GM21717 (cell line): Measurements from ENCODE around the gene ZNF664.
A peak's percentile ranks its signal among the peaks of the same experiment; 100 is the strongest.

ENCODE experiments used
- ATAC-seq: cut with Tn5 transposase; IDR thresholded peaks from one replicate; pipeline ENCODE4 v1.9.1; 2021; ENCODE audit warnings: mild to moderate bottlenecking, moderate library complexity; ENCODE audit not compliant: unreplicated experiment

Gene ZNF664

DNA sequence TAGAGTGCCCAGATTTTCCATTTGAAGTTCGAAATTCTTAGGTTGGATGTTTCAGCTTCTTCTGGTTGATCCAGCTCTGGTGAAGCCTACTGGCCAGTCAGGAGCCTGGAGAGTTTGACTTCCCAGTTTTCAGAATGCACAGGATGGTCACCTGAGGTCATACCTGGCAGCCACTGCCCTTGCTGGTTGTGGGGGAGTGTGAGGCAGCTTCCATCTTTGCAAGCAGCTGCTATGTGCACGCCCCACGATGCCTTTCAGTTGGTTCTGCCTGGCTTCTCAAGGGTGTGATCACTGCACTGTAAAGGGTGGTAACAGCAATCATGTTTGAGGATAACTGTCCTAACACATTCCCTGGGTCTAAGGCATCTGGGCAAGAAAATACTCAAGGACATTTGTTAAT is 15.8 kb upstream of the ZNF664 start:
- no peak for ATAC-seq

GRCh38 chr12:123958462-123958861 is 14.6 kb upstream of the ZNF664 start:
- ATAC-seq: no peak

- ATAC-seq: no peak
Observed at GRCh38 chr12:123958876-123959275, 14.1 kb upstream of the ZNF664 start.

GRCh38 chr12:123960029-123960735 is 12.8 kb upstream of the ZNF664 start:
- ATAC-seq: no peak

DNA sequence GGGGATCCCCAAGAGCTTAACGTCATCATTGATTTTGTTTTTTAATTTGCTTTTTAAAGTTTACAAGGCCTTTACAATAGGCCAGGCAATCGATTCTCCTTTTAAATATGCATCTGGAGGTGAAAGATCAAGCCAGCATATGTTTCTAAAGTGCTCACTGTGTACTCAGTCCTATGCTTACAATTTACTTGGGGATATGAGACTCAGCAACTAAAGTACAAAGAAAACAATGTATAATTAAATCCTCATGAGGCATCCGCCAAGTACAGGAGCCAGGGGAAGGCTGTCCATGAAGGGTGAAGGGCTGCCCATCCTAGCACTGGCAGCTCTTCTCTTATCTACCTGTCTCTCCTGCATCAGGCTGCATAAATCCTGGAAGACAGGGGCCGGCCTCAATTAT is 12.2 kb upstream of the ZNF664 start:
- no peak for ATAC-seq

DNA sequence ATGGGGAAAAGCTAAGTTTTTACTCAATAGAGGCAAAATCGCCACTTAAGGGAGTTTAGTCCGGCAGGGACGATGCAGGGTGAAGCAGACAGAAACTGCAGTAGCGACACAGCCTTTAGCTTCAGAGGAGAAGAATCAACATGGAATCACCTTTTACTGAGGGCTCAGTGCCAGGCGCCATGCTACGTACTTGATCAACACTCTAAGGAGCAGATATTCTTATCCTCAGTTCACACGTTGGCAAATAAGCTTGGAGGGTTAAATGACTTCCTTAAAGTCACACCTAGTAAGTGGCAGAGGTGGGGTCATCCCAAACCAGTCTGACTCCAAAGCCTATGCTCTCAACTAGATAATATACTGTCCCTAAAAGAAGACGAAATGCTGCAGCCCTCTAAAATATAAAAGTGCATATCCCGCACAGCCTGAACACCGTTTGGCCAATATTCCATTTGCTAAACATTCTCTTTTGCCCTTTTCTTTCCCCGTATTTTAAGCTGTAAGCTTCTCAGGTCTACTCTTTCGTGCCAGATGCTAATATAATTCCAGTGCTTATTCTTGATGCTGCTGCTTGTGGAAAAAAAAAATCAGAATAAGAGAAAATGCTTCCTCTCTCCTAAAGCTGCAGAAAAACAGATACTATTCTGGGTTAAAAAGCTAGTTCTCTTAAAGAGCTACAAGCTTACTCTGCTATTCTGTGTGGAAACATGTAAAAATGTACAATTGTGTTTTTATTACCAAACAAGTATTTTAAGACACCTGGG is 11.2 kb upstream of the ZNF664 start:
- ATAC-seq: no peak

- ATAC-seq: no peak
Observed at GRCh38 chr12:123962513-123962912, 10.5 kb upstream of the ZNF664 start.

DNA sequence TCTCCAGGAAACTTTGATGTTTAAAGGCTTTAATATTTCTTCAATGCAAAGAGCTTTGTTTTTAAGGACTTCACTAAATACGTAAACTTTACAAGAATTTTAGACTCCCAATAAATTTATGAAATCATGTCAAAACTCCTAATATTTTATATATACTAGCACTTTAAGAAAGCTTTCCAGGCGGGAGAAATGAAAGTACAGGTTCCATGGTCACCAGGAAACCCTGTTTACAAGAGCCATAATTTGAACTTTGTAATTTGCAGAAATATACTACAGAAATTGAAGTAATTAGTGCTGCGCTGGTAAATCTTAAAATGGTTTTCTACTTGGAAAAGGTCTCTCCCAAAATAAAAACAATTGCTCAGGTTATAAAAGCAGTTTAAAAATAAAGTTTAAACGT is 9.2 kb upstream of the ZNF664 start:
- no peak for ATAC-seq

- no peak for ATAC-seq
Observed at GRCh38 chr12:123965382-123965781, 7.6 kb upstream of the ZNF664 start.

- no peak for ATAC-seq
Observed at GRCh38 chr12:123966596-123966995, 6.4 kb upstream of the ZNF664 start.

- ATAC-seq: no peak
Observed at GRCh38 chr12:123967121-123967586, 5.9 kb upstream of the ZNF664 start.

- ATAC-seq: no peak
Observed at GRCh38 chr12:123971449-123971769, 1.6 kb upstream of the ZNF664 start.

DNA sequence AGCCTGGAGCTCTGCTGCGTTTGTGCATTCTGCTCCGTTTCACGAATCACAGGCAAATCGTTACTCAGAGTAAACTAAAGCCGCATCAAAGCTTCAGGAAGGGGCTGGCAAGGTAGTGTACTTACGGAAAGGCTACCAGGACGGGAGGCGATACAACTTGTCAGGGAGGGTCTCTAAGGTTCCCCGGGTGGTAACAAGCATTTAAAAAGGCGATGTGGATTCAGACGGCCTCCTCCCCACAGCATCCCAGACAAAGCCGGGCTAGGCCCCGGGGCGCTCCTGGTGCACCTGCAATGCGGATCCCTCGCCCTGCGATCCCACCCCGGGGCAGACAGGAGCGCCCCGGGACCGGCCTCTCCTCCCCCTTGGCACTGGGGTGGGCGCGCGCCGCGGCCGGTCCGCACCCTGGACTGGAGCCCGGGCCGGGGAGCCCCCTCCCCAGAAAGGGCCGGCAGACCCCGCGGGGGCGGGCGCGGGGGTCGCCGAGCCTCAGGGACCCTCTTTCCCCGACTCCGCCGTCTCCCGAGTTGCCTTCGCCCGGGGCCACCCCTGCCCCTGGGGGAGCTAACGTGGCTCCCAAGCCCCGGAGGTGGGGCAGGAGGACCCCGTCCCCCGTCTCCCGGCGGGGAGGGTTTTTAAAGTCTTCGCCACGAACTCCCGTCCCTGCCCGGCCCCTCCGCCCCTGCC is 1.1 kb upstream of the ZNF664 start:
- ATAC-seq: peak; percentile 16

DNA sequence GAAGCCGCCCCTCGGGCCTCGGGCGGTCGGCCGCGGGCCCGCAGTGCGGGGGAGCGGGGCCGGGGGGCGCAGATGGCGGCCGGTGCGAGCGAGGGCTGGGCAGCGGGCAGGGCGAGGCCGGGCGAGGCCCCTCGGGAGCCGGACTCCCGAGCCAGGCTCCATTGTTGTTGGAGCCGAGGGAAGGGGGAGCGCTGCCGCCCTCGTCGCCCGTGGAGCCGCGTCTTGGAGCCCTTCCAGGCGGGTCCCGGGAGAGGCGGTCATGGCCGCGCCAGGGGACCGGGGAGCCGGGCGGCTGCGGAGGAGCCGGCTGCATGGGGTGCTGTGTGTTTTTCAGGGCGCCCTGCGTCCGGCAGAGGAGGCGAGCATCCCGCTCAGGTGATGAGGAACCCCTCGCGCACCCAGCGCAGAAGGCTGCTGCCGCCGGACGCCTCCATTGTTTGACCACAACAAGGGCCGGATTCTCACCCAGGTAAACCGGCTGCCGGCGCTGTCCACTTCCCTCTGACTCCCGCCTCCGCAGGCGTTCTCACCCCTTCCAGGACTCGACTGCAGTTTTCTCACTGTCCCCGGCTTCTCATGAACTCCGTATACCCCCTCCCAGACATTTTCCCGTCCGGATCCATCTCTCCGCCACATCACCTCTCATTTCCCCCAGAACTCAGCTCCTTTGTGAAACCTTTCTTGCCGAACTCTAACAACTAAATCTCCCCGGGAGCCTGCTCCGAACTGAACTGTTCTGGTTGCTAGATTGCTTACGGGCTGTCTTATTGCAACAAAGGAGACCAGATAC is 732 bp downstream of the ZNF664 start:
- peak; percentile 13 for ATAC-seq

DNA sequence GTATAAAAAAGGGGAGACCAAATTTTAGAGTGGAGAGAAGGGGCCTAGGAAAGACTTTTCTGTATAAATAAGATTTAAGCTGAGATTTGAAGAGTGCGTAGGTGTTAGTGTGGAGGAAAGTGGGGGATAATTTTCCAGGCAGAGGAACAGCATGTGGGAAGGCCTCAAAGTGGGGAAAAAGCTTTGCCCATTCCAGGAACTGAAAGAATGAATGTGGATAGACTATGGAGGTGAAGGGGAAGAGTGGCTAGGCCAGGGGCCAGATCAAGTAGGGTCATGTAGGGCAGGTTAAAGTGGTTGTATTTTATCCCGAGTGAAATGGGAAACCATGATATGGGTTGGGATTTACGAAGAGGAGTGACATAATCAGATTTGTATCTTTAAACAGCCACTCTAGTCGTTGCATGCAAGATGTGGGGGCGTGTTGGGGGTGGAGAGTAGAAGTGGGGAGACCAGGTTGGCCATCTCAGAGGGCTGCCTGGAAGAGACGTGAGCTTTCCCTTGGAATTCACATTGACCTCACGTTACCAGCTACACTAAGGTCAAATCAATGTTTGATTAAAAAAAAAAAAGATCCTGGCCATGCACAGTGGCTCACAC is 3.3 kb downstream of the ZNF664 start:
- ATAC-seq: no peak

GRCh38 chr12:123979566-123979965 is 6.6 kb downstream of the ZNF664 start:
- ATAC-seq: no peak

- no peak for ATAC-seq
Observed at GRCh38 chr12:123982269-123982668, 9.3 kb downstream of the ZNF664 start.

DNA sequence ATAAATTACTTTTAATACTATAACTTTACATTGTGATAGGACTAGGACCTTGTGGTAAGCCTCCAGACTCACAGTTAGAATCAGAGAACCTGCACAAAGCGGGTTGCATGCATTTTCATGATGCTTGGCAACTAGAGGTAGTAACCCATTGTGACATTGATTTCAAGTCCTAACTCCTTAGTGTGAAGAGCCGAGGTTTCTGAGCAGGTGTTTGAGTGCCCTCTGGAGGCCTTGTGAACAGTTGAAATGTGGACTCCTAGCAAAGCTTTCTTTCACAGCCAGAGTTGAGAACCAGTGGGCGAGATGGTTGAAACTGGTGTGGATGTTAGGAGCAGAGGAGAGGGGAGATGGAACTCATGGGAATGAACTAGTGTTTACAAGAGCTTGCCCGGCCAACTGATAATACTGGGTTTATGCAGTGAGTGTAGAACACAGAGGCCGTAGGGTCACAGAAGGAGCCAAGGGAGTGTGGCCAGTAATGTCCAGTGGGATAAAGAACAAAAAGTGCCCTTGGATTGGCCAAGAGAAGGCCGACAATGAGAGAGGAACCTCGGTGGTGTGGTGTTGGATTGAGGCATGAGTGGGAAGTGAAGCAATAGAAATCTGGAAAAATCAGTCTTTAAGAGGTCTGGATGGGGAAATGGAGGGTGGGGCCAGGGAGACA is 10.9 kb downstream of the ZNF664 start:
- no peak for ATAC-seq

GRCh38 chr12:123984903-123985302 is 11.9 kb downstream of the ZNF664 start:
- ATAC-seq: no peak

DNA sequence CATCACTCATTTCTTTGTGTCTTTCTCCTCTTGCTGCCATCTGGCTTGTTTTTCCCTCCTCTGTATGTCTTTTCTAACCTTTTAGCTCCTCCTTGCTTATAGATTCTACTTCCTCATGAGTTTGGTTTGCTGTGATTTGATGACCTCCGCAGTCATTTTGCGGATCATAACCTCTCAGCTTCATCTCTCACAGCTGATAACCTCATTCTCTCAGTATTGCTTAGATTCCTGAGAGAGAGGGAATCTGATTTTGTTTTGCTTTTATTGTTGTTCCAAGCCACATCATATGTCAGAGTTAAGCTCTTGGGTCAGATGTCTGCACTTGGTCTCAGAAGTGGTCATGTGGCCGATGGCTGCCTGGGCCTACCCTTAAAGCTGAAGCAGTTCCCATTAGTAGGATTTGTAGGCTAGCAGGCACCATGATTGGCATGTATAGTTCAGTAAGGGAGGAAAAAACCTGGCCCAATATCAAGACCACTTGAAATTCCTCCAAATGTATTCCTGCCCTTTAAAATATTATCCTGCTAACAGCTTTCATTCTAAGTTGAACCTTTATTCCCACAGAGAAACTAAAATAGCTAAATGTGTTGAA is 13.5 kb downstream of the ZNF664 start:
- ATAC-seq: no peak
